Activated CD4-positive, alpha-beta T cell treated with anti-CD3 and anti-CD28 coated beads for 24 hours (primary cell): ENCODE measurements around the gene SMARCD3.

Source experiments
- DNase-seq, 2 donors: peaks; one replicate each; pipeline ENCODE4 v3.0.0-alpha.2; 2020; ENCODE audit warnings: low read depth in 2 of 2

The SMARCD3 gene

GRCh38 chr7:151237244-151238189, 11.0 kb downstream of the SMARCD3 start:
- no peak for DNase-seq

DNA sequence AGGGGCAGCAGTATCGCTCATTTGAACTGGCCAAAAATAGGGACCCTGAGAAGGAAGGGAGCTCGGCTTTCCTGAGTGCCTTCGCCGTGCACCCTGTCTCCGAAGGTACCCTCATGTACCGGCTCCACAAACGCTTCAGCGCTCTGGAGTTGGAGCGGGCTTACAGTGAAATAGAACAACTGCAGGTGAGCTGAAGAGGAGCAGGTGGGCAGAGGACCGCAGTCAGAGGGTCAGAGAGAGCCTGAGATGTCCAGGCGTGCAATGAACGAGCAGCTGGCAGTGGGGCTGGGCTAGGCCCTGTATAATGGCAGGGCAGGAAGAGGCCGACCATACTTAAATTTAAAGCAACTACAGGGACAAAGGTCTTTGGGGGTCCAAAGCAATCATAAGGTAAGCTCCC, 12.1 kb downstream of the SMARCD3 start:
- DNase-seq: no peak

DNA sequence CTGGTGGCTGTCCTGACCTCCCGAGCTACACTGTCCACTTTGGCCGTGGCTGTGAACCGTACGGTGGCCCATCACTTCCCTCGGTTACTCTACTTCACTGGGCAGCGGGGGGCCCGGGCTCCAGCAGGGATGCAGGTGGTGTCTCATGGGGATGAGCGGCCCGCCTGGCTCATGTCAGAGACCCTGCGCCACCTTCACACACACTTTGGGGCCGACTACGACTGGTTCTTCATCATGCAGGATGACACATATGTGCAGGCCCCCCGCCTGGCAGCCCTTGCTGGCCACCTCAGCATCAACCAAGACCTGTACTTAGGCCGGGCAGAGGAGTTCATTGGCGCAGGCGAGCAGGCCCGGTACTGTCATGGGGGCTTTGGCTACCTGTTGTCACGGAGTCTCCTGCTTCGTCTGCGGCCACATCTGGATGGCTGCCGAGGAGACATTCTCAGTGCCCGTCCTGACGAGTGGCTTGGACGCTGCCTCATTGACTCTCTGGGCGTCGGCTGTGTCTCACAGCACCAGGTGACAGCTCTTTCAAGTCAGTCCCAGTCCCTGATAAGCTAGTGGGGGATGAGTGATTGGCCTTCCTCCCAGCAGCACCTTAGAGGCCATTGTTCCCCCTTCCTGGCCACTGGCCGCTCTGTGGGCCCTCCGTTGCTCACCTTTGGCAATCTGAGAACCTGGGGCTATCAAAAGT, 13.3 kb downstream of the SMARCD3 start:
- DNase-seq: no peak

DNA sequence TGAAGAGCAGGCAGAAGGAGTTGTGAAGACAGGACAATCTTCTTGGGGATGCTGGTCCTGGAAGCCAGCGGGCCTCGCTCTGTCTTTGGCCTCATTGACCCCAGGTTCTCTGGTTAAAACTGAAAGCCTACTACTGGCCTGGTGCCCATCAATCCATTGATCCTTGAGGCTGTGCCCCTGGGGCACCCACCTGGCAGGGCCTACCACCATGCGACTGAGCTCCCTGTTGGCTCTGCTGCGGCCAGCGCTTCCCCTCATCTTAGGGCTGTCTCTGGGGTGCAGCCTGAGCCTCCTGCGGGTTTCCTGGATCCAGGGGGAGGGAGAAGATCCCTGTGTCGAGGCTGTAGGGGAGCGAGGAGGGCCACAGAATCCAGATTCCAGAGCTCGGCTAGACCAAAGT, 14.7 kb downstream of the SMARCD3 start:
- no peak for DNase-seq

DNA sequence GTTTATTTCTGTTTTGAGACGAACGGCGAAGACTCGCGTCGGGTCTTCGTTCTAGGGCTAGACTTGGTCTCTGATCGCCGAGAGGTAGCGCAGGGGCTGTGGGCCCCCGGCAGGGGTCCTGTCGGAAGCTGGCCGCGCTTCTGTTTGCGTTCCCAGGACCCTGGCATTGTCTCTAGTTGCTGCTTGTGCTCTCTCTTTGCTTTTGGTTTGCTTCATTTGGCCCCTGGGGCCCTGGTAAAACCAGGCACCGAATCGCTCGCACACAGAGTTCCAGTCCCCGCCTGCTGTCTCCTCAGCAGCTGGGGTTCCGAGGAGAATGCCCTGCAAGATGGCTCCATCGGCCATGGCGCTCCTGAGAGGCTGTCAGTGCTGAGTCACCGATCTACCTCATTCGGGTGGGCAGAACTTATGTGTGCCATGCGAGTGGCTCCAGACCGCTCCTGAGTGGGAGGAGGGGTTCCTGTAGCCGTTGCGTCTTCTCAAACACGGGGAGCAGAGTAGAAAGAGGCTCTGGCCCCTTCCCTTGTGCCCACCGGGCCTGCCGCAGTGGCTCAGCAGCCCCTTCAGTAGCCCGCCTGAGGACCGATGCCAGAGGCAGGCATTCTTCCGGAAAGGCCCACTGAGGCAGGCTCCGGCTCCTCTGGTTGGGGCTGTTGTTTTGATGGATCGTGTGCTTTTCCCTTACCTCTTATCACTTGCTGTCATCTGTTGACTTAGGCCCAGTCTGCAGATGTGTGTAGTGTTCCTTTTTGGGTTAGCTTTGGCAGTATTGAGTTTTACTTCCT, 15.4 kb downstream of the SMARCD3 start:
- peak; percentile 54 to 57 for DNase-seq

DNA sequence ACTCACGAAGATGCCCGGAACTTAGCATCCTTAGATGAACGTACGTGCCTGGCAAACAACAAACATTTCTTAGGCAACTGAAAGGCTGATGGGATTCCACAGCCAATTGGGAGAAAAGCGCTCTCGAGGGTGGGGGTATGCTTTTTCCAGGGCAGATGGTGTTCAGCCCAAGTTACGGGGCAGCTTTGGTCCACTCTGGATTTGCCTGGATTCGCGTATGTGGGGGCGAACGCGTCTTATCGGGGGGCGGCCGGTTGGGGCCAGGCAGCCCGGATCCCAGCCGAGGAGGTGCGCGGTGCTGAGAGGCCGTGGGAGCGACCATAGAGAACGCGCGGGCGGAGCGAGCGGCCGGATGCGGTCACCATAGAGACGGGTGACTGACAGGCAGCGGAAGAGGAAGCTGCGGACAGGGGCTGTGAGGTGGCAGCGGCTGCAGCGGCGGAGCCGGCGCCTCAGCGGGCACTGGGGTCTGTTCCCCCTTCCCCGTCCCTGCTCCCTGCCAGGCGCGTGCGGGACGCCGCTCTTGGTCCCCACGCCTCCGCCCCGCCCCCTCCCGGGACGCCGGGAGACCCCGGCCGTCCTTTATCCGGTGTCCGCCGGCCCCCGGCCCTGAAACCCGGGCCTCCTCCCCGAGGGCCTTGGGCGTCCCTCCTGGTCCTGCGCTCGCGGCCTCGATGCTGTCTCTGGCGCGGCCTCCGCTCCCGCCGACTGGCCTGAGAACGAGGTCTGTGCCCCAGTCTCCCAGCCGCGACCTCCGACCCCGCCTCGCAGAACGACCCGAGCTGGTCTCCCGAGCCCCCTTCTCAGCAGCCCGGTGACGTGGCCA, 16.2 kb downstream of the SMARCD3 start, which contains the start of gene CHPF2:
CHPF2 (plus strand) TSS at position 393 of the 826 bp plus-strand sequence. CDS start 1,529 bp downstream, outside the sequence.
- DNase-seq: peak; percentile 82 to 87

- DNase-seq: no peak
Observed at GRCh38 chr7:151231080-151231479, 17.4 kb downstream of the SMARCD3 start.

DNA sequence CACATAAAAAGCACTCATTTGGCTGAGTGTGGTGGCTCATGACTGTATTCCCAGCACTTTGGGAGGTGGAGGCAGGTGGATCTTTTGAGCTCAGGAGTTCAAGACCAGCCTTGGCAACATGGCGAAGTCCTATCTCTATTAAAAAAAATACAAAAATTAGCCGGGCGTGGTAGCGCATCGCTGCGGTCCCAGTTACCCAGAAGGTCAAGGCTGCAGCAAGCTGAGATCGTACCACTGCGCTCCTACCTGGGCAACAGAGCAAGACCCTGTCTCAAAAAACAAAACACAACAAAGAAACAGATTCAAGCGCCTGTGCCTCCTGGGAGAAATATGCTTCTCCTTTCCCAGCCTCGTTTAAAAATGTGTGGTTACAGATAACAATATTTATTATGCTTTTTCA, 19.2 kb downstream of the SMARCD3 start:
- DNase-seq: no peak

DNA sequence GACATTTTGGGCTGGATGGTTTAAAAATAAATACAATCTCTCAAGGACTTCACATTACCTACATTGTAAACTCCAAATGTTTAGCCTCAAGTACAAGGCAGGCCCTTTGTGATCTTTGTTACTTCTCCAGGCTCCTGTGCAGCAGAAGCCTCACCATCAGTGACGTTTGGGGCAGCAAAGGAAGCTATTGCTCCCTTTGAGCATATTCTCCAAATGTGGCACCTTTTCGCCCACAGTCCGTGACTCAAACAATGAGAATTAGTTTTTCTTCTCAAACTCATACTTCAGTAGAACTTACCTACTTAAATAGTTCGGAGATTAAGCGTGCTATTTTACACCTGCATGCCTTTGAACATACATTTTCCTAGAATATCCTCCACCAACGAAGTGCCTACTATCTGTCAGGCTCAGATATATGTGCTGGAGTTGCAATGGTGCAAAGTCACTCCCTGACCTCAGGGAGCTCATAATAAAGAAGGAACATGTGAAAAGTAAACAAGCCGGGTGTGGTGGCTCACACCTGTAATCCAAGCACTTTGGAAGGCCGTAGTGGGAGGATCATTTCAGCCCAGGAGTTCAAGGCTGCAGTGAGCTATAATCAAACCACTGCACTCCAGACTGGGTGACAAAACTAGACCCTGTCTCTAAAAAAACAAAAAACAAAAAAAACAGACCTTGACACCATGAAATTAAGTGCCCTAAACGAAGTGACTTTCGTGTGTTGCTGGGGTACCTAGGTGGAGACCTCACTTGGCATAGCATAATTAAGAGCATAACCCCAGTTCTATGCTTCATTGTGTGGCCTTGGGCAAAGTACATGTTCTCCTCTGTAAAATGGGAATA, 20.2 kb downstream of the SMARCD3 start:
- DNase-seq: no peak

- DNase-seq: peak; percentile 94 to 99
Observed at GRCh38 chr7:151226875-151227782, 21.4 kb downstream of the SMARCD3 start, which contains the start of gene ABCF2. Gene ABCF2, minus strand, starts transcription at chr7:151227205. Its CDS starts 747 bp downstream, at chr7:151226458.

GRCh38 chr7:151226560-151226874, 22.0 kb downstream of the SMARCD3 start:
- DNase-seq: no peak

- no peak for DNase-seq
Observed at GRCh38 chr7:151225948-151226510, 22.5 kb downstream of the SMARCD3 start.

- DNase-seq: no peak
Observed at GRCh38 chr7:151223728-151224127, 24.8 kb downstream of the SMARCD3 start.

DNA sequence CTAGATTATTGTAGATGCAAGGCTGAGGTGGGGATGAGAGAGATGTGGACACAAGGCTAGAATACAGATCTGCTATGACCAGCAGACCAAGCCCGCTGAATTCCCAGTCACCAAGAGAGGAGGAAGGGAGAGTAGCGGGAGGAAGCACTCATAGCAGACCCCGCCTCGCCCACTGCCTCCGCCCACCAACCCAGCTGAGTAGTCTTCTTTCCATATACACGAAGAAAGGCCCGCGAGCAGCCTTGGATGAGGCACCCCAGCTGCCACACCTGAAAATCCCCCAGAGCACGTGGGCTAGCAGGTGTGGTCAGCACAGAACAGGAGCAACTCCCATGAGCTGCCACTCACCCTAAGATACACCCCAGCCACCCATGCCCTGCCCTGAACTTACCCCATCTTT, 30.3 kb downstream of the SMARCD3 start:
- no peak for DNase-seq

GRCh38 chr7:151215396-151215795, 33.1 kb downstream of the SMARCD3 start:
- no peak for DNase-seq

GRCh38 chr7:151213826-151214225, 34.7 kb downstream of the SMARCD3 start:
- no peak for DNase-seq

- no peak for DNase-seq
Observed at GRCh38 chr7:151212626-151213025, 35.9 kb downstream of the SMARCD3 start.

DNA sequence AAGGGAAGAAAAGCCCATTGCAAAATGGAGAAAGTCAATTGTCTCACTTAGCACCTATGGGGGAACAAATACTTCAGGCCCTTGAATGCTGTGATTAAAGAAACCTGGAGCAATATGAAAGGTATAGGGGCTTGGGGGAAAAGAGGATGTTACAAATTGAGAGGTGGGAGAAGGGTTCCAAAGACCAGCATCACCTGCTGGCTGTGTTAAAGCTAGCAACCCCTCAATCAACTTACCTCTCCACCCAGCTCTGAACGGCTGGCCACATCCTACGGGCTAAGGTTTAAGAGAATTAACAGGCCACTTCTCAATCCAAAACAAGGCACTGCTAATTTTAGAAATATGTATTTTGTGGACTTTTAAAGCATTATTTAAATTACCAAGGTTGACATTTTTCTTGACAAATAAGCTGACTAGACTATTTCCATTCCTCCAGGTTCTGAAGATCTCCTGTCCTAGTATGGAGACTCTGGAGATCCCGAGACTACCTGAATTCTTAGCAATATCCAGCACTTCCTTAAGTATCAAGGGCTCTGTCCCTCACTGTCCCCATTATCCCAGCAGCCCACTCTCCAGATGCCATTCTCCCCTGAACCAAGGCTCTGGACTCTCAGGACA, 37.2 kb downstream of the SMARCD3 start:
- no peak for DNase-seq
